ENCODE measurements around the gene C1orf167. TPM values are rescaled to one million over a fixed set of nuclear protein-coding genes. Genes with fewer than 3 reads are reported as not detected.

Gene C1orf167
- total and polyA plus RNA-seq, 2 donors from 2014 or later: 1.9 to 4.2 TPM

DNA sequence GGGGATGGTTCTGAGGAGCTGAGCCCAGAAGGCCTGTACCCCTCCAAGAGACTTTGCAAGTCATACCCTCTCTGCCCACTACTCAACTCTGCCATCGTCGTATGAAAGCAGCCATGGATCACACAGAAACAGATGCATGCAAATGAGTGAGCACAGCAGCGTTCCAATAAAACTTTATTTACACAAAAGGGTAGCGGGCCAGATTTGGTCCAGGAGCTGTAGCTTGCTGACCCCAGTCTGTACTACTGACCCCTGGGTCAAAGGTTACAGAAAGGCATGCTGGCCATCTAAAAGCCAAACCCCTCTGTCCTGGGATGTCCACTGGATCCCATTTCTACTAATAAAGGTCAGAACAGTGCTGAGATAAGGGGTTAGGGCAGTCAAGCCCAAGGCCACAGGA, 34.9 kb upstream of the C1orf167 start:
- Histone ChIP-seq H3K9me3 (ENCODE audit: control insufficient read depth in 2 of 3, insufficient read depth in 1 of 3, low read length in 3 of 3) (no peaks in the 10 kb centered on the region), H3K9ac (ENCODE audit: low read length in 3 of 3) (no peak overlapping the region), H3K27me3 (ENCODE audit: control insufficient read depth, insufficient read depth, low read length) (no peaks in the 10 kb centered on the region), H3K36me3 (ENCODE audit: control insufficient read depth in 2 of 3, insufficient read depth in 3 of 3, low read length in 3 of 3) (no peaks in the 10 kb centered on the region), H3K4me3 (ENCODE audit: low read length in 3 of 3) (no peak overlapping the region), H3K27ac (ENCODE audit: low read depth in 2 of 2, low read length in 2 of 2) (no peak overlapping the region), H3K4me1 (ENCODE audit: control insufficient read depth in 2 of 3, insufficient read depth in 2 of 3, low read depth in 1 of 3, low read length in 3 of 3) (peaks cover 0 to 10% (median 2%) of the 10 kb centered on the region in 3 donors)
- intact Hi-C loops (cut with DNase I): no loop called here
- FAIRE-seq (no peak), DNase-seq (no peak)
- TF ChIP-seq, protein P1, sequence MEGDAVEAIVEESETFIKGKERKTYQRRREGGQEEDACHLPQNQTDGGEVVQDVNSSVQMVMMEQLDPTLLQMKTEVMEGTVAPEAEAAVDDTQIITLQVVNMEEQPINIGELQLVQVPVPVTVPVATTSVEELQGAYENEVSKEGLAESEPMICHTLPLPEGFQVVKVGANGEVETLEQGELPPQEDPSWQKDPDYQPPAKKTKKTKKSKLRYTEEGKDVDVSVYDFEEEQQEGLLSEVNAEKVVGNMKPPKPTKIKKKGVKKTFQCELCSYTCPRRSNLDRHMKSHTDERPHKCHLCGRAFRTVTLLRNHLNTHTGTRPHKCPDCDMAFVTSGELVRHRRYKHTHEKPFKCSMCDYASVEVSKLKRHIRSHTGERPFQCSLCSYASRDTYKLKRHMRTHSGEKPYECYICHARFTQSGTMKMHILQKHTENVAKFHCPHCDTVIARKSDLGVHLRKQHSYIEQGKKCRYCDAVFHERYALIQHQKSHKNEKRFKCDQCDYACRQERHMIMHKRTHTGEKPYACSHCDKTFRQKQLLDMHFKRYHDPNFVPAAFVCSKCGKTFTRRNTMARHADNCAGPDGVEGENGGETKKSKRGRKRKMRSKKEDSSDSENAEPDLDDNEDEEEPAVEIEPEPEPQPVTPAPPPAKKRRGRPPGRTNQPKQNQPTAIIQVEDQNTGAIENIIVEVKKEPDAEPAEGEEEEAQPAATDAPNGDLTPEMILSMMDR (IDR thresholded peaks at IDR 0.05; ENCODE audit: borderline replicate concordance, extremely low read depth, insufficient read depth): no peak

DNA sequence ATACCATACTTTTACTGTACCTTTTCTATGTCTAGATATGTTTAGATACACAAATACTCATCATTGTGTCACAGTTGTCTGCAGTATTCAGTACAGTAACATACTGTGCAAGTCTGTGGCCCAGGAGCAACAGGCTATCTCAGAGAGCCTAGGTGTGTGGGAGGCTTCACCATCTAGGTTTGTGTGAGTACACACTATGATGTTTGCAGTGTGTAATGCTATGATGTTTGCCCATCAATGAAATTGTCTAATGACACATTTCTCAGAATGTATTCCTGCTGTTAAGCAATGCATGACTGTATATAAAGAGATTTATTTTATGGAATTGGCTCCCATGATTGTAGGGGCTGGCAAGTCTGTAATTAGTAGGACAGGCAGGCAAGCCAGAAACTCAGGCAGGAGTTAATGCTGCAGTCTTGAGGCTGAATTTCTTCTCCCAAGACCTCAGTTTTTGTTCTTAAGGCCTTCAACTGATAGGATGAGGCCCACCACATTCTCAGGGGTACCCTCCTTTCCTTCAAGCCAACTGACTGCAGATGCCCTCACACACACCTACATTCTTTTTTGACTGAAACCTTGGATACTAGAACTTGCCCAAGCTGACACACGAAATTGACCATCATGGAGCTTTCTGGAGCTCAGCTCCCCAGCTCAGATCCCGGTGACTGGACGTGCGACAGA, 33.7 kb upstream of the C1orf167 start:
- Histone ChIP-seq H3K9me3 (ENCODE audit: control insufficient read depth in 2 of 3, insufficient read depth in 1 of 3, low read length in 3 of 3) (no peaks in the 10 kb centered on the region), H3K36me3 (ENCODE audit: control insufficient read depth in 2 of 3, insufficient read depth in 3 of 3, low read length in 3 of 3) (no peaks in the 10 kb centered on the region), H3K27ac (ENCODE audit: low read depth in 2 of 2, low read length in 2 of 2) (no peak overlapping the region), H3K9ac (ENCODE audit: low read length in 3 of 3) (no peak overlapping the region), H3K4me3 (ENCODE audit: low read length in 3 of 3) (no peak overlapping the region), H3K27me3 (ENCODE audit: control insufficient read depth, insufficient read depth, low read length) (no peaks in the 10 kb centered on the region), H3K4me1 (ENCODE audit: control insufficient read depth in 2 of 3, insufficient read depth in 2 of 3, low read depth in 1 of 3, low read length in 3 of 3) (peaks cover 0 to 11% (median 2%) of the 10 kb centered on the region in 3 donors)
- no peak for DNase-seq
- TF ChIP-seq, protein P1 (IDR thresholded peaks at IDR 0.05; ENCODE audit: borderline replicate concordance, extremely low read depth, insufficient read depth): no peak
- FAIRE-seq: no peak
- intact Hi-C loops (cut with DNase I): no loop called here

DNA sequence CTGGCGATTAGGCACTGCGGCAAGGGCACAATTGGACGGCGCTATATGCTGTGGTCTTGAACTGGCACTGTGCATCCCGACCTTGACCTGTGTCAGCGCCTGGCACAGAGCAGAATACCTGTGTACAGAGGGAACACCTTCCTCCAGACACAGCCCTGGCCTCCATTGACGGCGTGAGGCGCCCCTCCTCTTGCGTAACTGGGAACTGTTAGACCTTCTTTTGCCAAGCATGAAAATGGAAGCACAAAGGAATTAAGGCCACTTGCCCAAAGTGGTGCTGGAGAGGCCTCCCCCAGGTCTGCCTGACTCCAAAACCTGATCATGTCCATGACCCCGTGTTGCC, 32.9 kb upstream of the C1orf167 start:
- DNase-seq: no peak
- Histone ChIP-seq H3K27me3 (ENCODE audit: control insufficient read depth, insufficient read depth, low read length) (no peaks in the 10 kb centered on the region), H3K4me1 (ENCODE audit: control insufficient read depth in 2 of 3, insufficient read depth in 2 of 3, low read depth in 1 of 3, low read length in 3 of 3) (peaks cover 0 to 11% (median 2%) of the 10 kb centered on the region in 3 donors), H3K4me3 (ENCODE audit: low read length in 3 of 3) (no peak overlapping the region), H3K27ac (ENCODE audit: low read depth in 2 of 2, low read length in 2 of 2) (no peak overlapping the region), H3K9ac (ENCODE audit: low read length in 3 of 3) (no peak overlapping the region), H3K9me3 (ENCODE audit: control insufficient read depth in 2 of 3, insufficient read depth in 1 of 3, low read length in 3 of 3) (no peaks in the 10 kb centered on the region), H3K36me3 (ENCODE audit: control insufficient read depth in 2 of 3, insufficient read depth in 3 of 3, low read length in 3 of 3) (no peaks in the 10 kb centered on the region)
- intact Hi-C loops (cut with DNase I): no loop called here
- TF ChIP-seq, protein P1 (IDR thresholded peaks at IDR 0.05; ENCODE audit: borderline replicate concordance, extremely low read depth, insufficient read depth): no peak
- FAIRE-seq: no peak
